Measurements from ENCODE around the gene EHBP1. TPM values are rescaled to one million over a fixed set of nuclear protein-coding genes. Genes with fewer than 3 reads are reported as not detected.

Gene EHBP1
- total and polyA plus RNA-seq, 7 donors, result 3.9 to 20.2 (median 14.3) TPM

- Histone ChIP-seq H3K9me3 (no peaks in the 10 kb centered on the region), H3K27ac (no peak overlapping the region), H3K4me3 (no peak overlapping the region), H3K27me3 (ENCODE audit: insufficient read depth in 3 of 3, low read length in 2 of 3) (no peaks in the 10 kb centered on the region), H3K4me1 (no peaks in the 10 kb centered on the region), H3K36me3 (ENCODE audit: insufficient read depth in 1 of 2, low read depth in 1 of 2) (no peaks in the 10 kb centered on the region)
- TF ChIP-seq CTCF (IDR thresholded peaks at IDR 0.05), result no peak
- ATAC-seq (no peak), DNase-seq (no peak)
- intact Hi-C loops (cut with DNase I), result no loop called here
Measured at GRCh38 chr2:62675062-62675461, 30.5 kb upstream of the EHBP1 start.

GRCh38 chr2:62685256-62685655 lies 20.3 kb upstream of the EHBP1 start:
- ATAC-seq, result no peak
- H3K36me3 ChIP-seq (ENCODE audit: insufficient read depth in 1 of 2, low read depth in 1 of 2), result no peaks in the 10 kb centered on the region
- TF ChIP-seq CTCF (IDR thresholded peaks at IDR 0.05), result no peak
- no peaks in the 10 kb centered on the region for H3K9me3 ChIP-seq
- 74 to 93% (median 80%) methylated on average over 2 of the region's 2 CpGs for WGBS, 3 donors
- no peaks in the 10 kb centered on the region for H3K4me1 ChIP-seq
- no peaks in the 10 kb centered on the region for H3K27me3 ChIP-seq (ENCODE audit: insufficient read depth in 3 of 3, low read length in 2 of 3)
- intact Hi-C loops (cut with DNase I), result no loop called here
- no peak overlapping the region for H3K4me3 ChIP-seq
- DNase-seq, result no peak
- no peak overlapping the region for H3K27ac ChIP-seq

GRCh38 chr2:62686012-62686685 lies 19.4 kb upstream of the EHBP1 start:
- 68 to 82% (median 72%) methylated on average over 4 of the region's 4 CpGs for WGBS, 3 donors
- TF ChIP-seq CTCF (IDR thresholded peaks at IDR 0.05), result no peak
- intact Hi-C loops (cut with DNase I), result no loop called here

GRCh38 chr2:62687636-62688035 lies 17.9 kb upstream of the EHBP1 start:
- no peak for ATAC-seq

More at GRCh38 chr2:62686012-62686685, 19.4 kb upstream of the EHBP1 start:
- no peak overlapping the region for H3K4me3 ChIP-seq
- H3K27me3 ChIP-seq (ENCODE audit: insufficient read depth in 3 of 3, low read length in 2 of 3), result no peaks in the 10 kb centered on the region
- H3K9me3 ChIP-seq, result no peaks in the 10 kb centered on the region
- no peak overlapping the region for H3K27ac ChIP-seq
- ATAC-seq, result no peak
- H3K4me1 ChIP-seq, result no peaks in the 10 kb centered on the region
- no peak for DNase-seq
- no peaks in the 10 kb centered on the region for H3K36me3 ChIP-seq (ENCODE audit: insufficient read depth in 1 of 2, low read depth in 1 of 2)

More at GRCh38 chr2:62687636-62688035, 17.9 kb upstream of the EHBP1 start:
- Histone ChIP-seq H3K27ac (no peak overlapping the region), H3K4me1 (no peaks in the 10 kb centered on the region), H3K4me3 (no peak overlapping the region), H3K36me3 (ENCODE audit: insufficient read depth in 1 of 2, low read depth in 1 of 2) (no peaks in the 10 kb centered on the region), H3K9me3 (no peaks in the 10 kb centered on the region), H3K27me3 (ENCODE audit: insufficient read depth in 3 of 3, low read length in 2 of 3) (no peaks in the 10 kb centered on the region)
- intact Hi-C loops (cut with DNase I), result no loop called here
- WGBS, 3 donors, result 81 to 87% (median 85%) methylated on average over 2 of the region's 2 CpGs
- no peak for TF ChIP-seq CTCF (IDR thresholded peaks at IDR 0.05)
- no peak for DNase-seq
